ENCODE measurements around the gene MBD4. TPM values are rescaled to one million over a fixed set of nuclear protein-coding genes. Genes with fewer than 3 reads are reported as not detected.
"Not testable (repeated sequence)": the region's sequence is repeated elsewhere in the genome, so short reads cannot be mapped to it uniquely, and the experiment has no call there.

The MBD4 gene
- total RNA-seq, 1 donor from 2014 or later, result 98.7 TPM

GRCh38 chr3:129485721-129486663 is 46.2 kb upstream of the MBD4 start:
- H3K4me3 Mint-ChIP-seq, result no peak overlapping the region
- ATAC-seq (ENCODE audit: low read depth) (no peak), DNase-seq (no peak)
- TF ChIP-seq, protein P1, sequence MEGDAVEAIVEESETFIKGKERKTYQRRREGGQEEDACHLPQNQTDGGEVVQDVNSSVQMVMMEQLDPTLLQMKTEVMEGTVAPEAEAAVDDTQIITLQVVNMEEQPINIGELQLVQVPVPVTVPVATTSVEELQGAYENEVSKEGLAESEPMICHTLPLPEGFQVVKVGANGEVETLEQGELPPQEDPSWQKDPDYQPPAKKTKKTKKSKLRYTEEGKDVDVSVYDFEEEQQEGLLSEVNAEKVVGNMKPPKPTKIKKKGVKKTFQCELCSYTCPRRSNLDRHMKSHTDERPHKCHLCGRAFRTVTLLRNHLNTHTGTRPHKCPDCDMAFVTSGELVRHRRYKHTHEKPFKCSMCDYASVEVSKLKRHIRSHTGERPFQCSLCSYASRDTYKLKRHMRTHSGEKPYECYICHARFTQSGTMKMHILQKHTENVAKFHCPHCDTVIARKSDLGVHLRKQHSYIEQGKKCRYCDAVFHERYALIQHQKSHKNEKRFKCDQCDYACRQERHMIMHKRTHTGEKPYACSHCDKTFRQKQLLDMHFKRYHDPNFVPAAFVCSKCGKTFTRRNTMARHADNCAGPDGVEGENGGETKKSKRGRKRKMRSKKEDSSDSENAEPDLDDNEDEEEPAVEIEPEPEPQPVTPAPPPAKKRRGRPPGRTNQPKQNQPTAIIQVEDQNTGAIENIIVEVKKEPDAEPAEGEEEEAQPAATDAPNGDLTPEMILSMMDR (IDR thresholded peaks at IDR 0.05), result no peak
- no peaks in the 10 kb centered on the region for H3K9me3 Mint-ChIP-seq
- H3K27me3 Mint-ChIP-seq, result no peaks in the 10 kb centered on the region
- intact Hi-C loops (cut with micrococcal nuclease), result no loop called here
- POLR2A ChIA-PET, result no interaction called here
- H3K36me3 Mint-ChIP-seq (ENCODE audit: low read depth), result peaks cover 24% of the 10 kb centered on the region
- CTCF ChIA-PET, result interaction anchor here (1.2 kb wide), 1 partner anchor 103 kb away, joined by 4 read pairs; no protein-coding TSS in a partner anchor
- no peaks in the 10 kb centered on the region for H3K4me1 Mint-ChIP-seq
- H3K27ac Mint-ChIP-seq, result no peak overlapping the region

DNA sequence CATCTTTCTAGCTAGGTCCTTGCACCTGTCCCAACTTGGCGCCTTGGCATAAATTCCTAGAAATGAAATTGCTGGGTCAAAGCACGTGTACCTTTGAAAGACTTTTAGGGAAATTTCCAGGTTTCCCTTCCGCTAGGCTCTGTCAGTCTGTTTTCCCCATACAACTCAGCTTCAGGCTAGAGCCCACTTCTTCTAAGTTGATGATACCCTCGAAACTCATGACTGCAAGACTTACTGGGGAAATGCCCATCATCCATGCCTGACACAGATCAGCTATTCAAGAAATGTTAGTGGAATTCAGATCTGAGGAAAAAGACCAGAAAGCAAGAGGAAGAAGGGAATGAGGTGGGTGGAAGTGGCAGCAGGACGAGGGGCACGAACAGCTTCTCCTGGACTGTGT is 45.4 kb upstream of the MBD4 start:
- CTCF ChIA-PET, result interaction anchor here (1.0 kb wide), 1 partner anchor 449 kb away, joined by 3 read pairs; no protein-coding TSS in a partner anchor
- peaks cover 29% of the 10 kb centered on the region for H3K36me3 Mint-ChIP-seq (ENCODE audit: low read depth)
- DNase-seq; ATAC-seq (ENCODE audit: low read depth); POLR2A ChIA-PET; H3K4me3 Mint-ChIP-seq; H3K9me3 Mint-ChIP-seq; H3K27me3 Mint-ChIP-seq; H3K27ac Mint-ChIP-seq; intact Hi-C loops (cut with micrococcal nuclease); H3K4me1 Mint-ChIP-seq: not testable (repeated sequence)

DNA sequence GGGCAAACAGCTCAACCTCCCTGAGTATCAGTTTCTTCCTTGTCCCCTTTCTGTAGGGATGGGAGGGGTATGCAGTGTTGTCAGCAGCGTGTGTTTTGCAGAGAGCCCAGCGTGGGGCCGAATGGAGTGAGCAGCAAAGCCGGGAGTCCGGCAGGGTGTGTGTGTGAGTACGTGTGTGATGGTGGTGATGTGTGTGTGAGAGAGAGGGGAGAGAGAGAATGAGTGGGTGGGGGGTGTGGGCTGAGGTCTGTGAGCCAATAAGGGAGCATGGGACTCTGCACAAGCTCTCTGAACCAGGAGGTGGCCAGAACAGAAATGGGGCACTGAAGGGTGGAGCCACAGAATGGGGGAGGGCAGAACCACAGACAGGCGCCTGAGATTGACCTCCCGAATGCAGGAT is 44.1 kb upstream of the MBD4 start:
- CTCF ChIA-PET, result no interaction called here
- no peak overlapping the region for H3K27ac Mint-ChIP-seq
- intact Hi-C loops (cut with micrococcal nuclease), result no loop called here

DNA sequence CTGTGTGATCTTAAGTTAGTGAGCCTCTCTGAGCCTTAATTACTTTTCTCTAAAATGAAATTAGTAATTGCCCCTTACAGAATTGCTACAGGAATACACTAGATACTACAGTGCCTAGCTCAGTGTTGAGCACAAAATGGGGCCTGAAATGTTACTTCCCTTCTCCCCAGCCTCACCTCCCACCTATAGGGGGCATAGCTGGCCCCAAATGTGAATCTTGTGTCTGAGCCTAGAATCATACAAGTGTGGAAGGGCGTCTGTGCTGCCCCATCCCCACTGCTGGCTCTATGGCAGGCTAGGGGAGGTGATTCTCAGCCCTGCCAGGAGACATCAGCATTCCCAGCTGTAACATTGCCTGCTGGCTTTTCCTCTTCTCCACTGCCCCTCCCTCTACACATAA is 43.0 kb upstream of the MBD4 start:
- POLR2A ChIA-PET, result no interaction called here

More for the DNA sequence above, 44.1 kb upstream of the MBD4 start:
- ATAC-seq (ENCODE audit: low read depth), result no peak
- H3K27me3 Mint-ChIP-seq, result no peaks in the 10 kb centered on the region
- no peak overlapping the region for H3K4me3 Mint-ChIP-seq
- POLR2A ChIA-PET, result no interaction called here
- no peaks in the 10 kb centered on the region for H3K9me3 Mint-ChIP-seq
- no peaks in the 10 kb centered on the region for H3K4me1 Mint-ChIP-seq
- H3K36me3 Mint-ChIP-seq (ENCODE audit: low read depth), result peaks cover 34% of the 10 kb centered on the region
- no peak for DNase-seq
- TF ChIP-seq, protein P1 (IDR thresholded peaks at IDR 0.05), result no peak

GRCh38 chr3:129481766-129482332 is 42.1 kb upstream of the MBD4 start:
- Mint-ChIP-seq H3K4me3 (no peak overlapping the region), H3K4me1 (no peaks in the 10 kb centered on the region), H3K36me3 (ENCODE audit: low read depth) (peaks cover 47% of the 10 kb centered on the region), H3K27me3 (no peaks in the 10 kb centered on the region), H3K27ac (no peak overlapping the region), H3K9me3 (no peaks in the 10 kb centered on the region)
- ChIA-PET POLR2A (no interaction called here), CTCF (interaction anchor here (0.5 to 1.8 kb wide), 2 partner anchors 8 to 345 kb away, joined by 4 to 8 read pairs; no protein-coding TSS in a partner anchor)
- intact Hi-C loops (cut with micrococcal nuclease), result no loop called here
- TF ChIP-seq, protein P1 (IDR thresholded peaks at IDR 0.05), result no peak
- DNase-seq (no peak), ATAC-seq (ENCODE audit: low read depth) (no peak)

More for the DNA sequence above, 43.0 kb upstream of the MBD4 start:
- ATAC-seq (ENCODE audit: low read depth) (no peak), DNase-seq (no peak)
- no peak overlapping the region for H3K4me3 Mint-ChIP-seq
- CTCF ChIA-PET, result interaction anchor here (0.5 kb wide), 1 partner anchor 344 kb away, joined by 4 read pairs; no protein-coding TSS in a partner anchor
- H3K4me1 Mint-ChIP-seq, result no peaks in the 10 kb centered on the region
- intact Hi-C loops (cut with micrococcal nuclease), result no loop called here
- no peaks in the 10 kb centered on the region for H3K27me3 Mint-ChIP-seq
- TF ChIP-seq, protein P1 (IDR thresholded peaks at IDR 0.05), result no peak
- H3K9me3 Mint-ChIP-seq, result no peaks in the 10 kb centered on the region
- H3K27ac Mint-ChIP-seq, result no peak overlapping the region
- peaks cover 39% of the 10 kb centered on the region for H3K36me3 Mint-ChIP-seq (ENCODE audit: low read depth)

- peaks cover 53% of the 10 kb centered on the region for H3K36me3 Mint-ChIP-seq (ENCODE audit: low read depth)
- H3K4me3 Mint-ChIP-seq; ATAC-seq (ENCODE audit: low read depth); DNase-seq; H3K9me3 Mint-ChIP-seq; intact Hi-C loops (cut with micrococcal nuclease); H3K27me3 Mint-ChIP-seq; H3K27ac Mint-ChIP-seq; H3K4me1 Mint-ChIP-seq; POLR2A ChIA-PET: not testable (repeated sequence)
- CTCF ChIA-PET, result interaction anchor here (1.8 kb wide), 1 partner anchor 9 kb away, joined by 8 read pairs; no protein-coding TSS in a partner anchor
Observed at GRCh38 chr3:129481225-129481765, 41.5 kb upstream of the MBD4 start.
